ENCODE results near the gene GCSAML.

The GCSAML gene

DNA sequence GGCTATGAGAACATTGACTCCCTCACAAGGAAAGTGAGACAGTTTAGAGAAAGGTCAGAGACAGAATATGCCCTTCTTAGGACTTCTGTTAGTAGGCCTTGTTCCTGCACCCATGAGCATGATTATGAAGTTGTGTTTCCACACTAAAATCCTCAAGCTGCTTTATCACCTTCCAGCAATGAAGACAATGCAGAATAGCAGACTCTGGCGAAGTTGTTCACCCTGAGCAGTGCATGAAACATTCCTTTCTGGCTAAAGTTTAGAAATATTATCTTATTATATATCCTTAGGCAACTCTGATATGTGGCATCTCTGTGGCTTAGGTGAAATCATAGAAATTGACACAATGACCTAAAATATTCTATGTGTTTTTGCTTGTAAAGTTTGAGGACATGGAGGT, 25.3 kb downstream of the GCSAML start:
- no peak for DNase-seq (ENCODE audit: extremely low read depth in 1 of 2, low read depth in 1 of 2)

GRCh38 chr1:247574664-247575063, 25.7 kb downstream of the GCSAML start:
- DNase-seq (ENCODE audit: extremely low read depth in 1 of 2, low read depth in 1 of 2): no peak

GRCh38 chr1:247576514-247576913, 27.6 kb downstream of the GCSAML start:
- no peak for DNase-seq (ENCODE audit: extremely low read depth in 1 of 2, low read depth in 1 of 2)

GRCh38 chr1:247578946-247579460, 30.1 kb downstream of the GCSAML start:
- DNase-seq (ENCODE audit: extremely low read depth in 1 of 2, low read depth in 1 of 2): no peak

GRCh38 chr1:247588060-247588459, 39.1 kb downstream of the GCSAML start, which contains the start of gene OR2G2:
OR2G2 (plus strand) TSS chr1:247588360; CDS start chr1:247588360, 0 bp downstream.
- DNase-seq (ENCODE audit: extremely low read depth in 1 of 2, low read depth in 1 of 2): no peak

DNA sequence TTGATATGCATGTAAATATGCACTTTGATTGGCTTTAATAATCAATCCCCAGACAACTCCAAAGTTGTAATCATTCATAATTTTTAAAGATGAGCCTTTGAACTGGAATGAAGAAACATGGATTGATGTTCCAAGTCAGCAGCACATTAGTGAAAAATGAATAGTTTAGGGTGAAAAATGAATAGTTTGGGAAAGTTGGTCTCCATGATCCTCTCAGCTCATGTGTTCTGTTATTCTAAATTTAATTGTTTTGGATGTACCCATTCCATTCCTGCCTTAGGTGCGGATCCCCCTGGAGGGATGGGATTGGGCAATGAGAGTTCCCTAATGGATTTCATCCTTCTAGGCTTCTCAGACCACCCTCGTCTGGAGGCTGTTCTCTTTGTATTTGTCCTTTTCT, 56.4 kb downstream of the GCSAML start, which contains the start of gene OR2G3:
Gene OR2G3 (plus strand): TSS at position 301 of the 400 bp plus-strand sequence. CDS start 0 bp downstream, at position 301.
- DNase-seq (ENCODE audit: extremely low read depth in 1 of 2, low read depth in 1 of 2): no peak

GRCh38 chr1:247613405-247613804, 64.5 kb downstream of the GCSAML start:
- DNase-seq (ENCODE audit: extremely low read depth in 1 of 2, low read depth in 1 of 2): no peak

- DNase-seq (ENCODE audit: extremely low read depth in 1 of 2, low read depth in 1 of 2): no peak
Observed at GRCh38 chr1:247614625-247615024, 65.7 kb downstream of the GCSAML start.

All from activated CD8-positive, alpha-beta memory T cell treated with anti-CD3 and anti-CD28 coated beads for 1 hour (primary cell).